Measurements from ENCODE around the gene RPAP3. TPM values are rescaled to one million over a fixed set of nuclear protein-coding genes. Genes with fewer than 3 reads are reported as not detected.

The RPAP3 gene
- total RNA-seq, 4 donors from 2014 or later: 17.9 to 24.9 (median 21.4) TPM

DNA sequence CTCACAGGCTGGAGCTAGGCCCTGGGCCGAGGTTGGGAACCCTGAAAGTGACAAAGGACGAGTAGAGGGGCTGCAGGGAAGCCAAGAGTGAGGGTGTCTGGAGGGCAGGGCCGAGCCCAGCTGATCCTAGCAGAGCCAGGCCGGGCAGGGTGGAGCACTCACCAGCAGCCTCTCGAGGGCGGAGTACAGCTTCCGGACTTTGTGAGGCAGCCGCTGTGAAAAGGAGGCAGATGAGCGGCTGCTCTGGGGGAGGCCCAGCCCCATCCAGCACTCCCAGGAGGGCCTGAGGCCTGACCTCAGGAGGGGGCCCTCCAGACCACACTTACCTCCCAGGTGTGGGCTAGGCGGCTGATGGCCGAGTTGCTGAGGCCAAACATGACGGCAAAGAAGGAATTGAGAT lies 34.1 kb upstream of the RPAP3 start:
- intact Hi-C loops (cut with DNase I): loop anchor here (5.0 kb wide), 1 partner anchor 37 kb away; no protein-coding TSS in a partner anchor
- 79 to 90% methylated on average over 9 to 12 of the region's 12 CpGs for WGBS, 2 donors

DNA sequence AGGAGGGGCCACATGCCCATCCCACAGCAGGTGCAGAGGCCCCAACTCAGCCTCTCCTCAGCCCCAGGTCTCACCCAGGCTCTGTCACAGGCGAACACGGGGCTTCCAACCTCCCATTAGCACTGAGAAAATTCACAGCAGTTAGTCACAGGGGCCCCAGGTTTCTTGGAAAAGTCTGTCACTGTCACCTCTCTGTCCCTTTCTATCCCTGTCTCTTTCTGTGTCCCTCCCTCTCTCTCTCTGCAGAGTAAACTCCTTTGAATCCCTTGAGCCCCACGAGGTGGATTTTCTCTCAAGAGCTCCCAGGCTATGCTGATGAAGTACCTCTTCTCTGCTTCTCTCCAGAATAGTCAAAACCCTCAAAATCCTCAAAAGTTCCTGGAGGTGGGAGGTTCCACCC lies 33.5 kb upstream of the RPAP3 start:
- H3K9me3 ChIP-seq: no peaks in the 10 kb centered on the region
- no peaks in the 10 kb centered on the region for H3K36me3 ChIP-seq
- DNase-seq: no peak
- H3K4me3 ChIP-seq (replicated peaks in 1 of 3): no peak overlapping the region
- WGBS, 2 donors: 63 to 70% methylated on average over 3 of the region's 3 CpGs
- TF ChIP-seq, protein P1, sequence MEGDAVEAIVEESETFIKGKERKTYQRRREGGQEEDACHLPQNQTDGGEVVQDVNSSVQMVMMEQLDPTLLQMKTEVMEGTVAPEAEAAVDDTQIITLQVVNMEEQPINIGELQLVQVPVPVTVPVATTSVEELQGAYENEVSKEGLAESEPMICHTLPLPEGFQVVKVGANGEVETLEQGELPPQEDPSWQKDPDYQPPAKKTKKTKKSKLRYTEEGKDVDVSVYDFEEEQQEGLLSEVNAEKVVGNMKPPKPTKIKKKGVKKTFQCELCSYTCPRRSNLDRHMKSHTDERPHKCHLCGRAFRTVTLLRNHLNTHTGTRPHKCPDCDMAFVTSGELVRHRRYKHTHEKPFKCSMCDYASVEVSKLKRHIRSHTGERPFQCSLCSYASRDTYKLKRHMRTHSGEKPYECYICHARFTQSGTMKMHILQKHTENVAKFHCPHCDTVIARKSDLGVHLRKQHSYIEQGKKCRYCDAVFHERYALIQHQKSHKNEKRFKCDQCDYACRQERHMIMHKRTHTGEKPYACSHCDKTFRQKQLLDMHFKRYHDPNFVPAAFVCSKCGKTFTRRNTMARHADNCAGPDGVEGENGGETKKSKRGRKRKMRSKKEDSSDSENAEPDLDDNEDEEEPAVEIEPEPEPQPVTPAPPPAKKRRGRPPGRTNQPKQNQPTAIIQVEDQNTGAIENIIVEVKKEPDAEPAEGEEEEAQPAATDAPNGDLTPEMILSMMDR (IDR thresholded peaks at IDR 0.05): no peak
- no peak for TF ChIP-seq POLR2A (IDR thresholded peaks at IDR 0.05)
- peaks cover 45 to 77% of the 10 kb centered on the region in 2 donors for H3K4me1 ChIP-seq
- H3K27ac ChIP-seq: peak overlapping the region; percentile 14 to 84 (median 81)
- intact Hi-C loops (cut with DNase I): no loop called here
- H3K27me3 ChIP-seq: no peaks in the 10 kb centered on the region

More for the DNA sequence above, 34.1 kb upstream of the RPAP3 start:
- Histone ChIP-seq H3K27me3 (no peaks in the 10 kb centered on the region), H3K4me3 (replicated peaks in 1 of 3) (no peak overlapping the region), H3K36me3 (no peaks in the 10 kb centered on the region), H3K4me1 (peaks cover 48 to 79% of the 10 kb centered on the region in 2 donors), H3K27ac (peak overlapping the region; percentile 81 to 91 (median 84)), H3K9me3 (no peaks in the 10 kb centered on the region)
- peak in 1 of 2 donors; percentile 20 for DNase-seq
- TF ChIP-seq, protein P1 (IDR thresholded peaks at IDR 0.05): no peak
- no peak for TF ChIP-seq POLR2A (IDR thresholded peaks at IDR 0.05)

DNA sequence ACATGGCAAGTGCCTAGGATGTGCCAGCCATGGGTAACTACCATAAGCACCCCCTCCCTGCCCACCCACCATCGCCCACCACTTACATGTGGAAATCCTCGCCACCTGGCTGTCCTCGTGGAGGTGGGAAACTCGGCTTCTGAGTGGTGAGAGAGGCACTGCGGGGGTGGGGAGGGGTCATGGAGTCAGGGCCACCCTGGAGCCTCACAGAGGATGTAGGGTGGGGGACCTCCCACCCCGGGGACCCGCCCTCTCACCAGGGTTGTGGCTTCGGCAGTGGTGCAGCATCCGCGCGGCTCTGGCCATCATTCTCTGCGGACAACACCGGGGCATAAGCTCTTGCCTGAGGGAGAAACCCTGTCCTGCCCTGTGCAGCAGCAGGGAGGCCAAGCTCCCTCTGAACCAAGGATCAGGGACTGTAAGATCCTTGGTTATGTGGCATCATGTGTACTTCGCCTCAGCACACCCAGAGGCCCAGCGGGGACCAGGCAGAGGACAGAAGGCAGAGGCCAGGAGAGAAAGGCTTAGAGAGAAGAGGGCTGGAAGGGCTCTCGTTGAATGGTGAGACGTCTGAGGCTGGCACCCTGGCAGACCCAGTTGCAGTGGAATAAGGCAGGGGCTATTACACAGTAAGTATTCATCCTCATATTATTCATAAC lies 32.2 kb upstream of the RPAP3 start:
- Histone ChIP-seq H3K4me3 (replicated peaks in 1 of 3) (no peak overlapping the region), H3K9me3 (no peaks in the 10 kb centered on the region), H3K27me3 (no peaks in the 10 kb centered on the region), H3K36me3 (no peaks in the 10 kb centered on the region), H3K27ac (peak overlapping the region; percentile 87 to 93 (median 92)), H3K4me1 (peaks cover 45 to 70% of the 10 kb centered on the region in 2 donors)
- DNase-seq: peak in 1 of 2 donors; percentile 42
- intact Hi-C loops (cut with DNase I): no loop called here
- WGBS, 2 donors: 91 to 93% methylated on average over 9 of the region's 17 CpGs
- TF ChIP-seq, protein P1 (IDR thresholded peaks at IDR 0.05): no peak
- no peak for TF ChIP-seq POLR2A (IDR thresholded peaks at IDR 0.05)

DNA sequence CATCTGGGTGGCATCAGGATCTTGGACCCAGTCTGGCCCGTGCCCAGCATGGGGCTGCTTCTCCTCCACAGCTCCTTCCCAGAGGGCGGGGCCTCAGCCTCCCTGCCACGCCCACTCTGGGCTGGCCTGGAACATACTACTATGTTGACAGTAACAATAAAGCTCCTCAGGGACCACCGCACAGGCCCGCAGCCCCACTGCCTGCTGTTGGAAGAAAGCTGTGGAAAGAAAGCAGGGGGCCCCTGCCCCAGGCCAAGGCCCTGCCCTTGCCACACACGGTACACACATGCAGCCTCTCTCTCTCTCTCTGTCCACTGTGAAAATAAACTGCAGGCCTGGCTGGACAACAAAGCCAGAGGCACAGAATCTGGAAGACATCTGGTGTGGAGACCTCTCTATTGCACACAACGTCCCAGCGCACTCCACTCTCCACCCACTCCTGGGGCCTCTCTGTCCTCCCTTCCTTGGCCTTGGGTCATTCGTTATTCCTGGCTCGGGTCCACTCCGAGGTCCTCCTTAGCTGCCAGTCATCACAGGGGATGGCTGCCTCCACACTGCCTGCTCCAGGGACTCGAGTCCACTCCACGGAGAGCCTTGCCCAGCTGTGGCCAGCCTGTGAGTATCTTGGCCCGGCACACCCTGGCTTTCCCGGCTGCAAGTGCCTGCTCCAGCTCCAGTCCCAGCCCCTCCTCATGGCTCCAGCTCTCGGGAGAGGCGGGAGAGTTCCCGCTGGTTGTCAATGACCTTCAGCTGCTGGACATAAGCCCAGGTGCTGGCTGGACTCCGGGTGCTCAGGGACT lies 31.2 kb upstream of the RPAP3 start:
- intact Hi-C loops (cut with DNase I): no loop called here
- Histone ChIP-seq H3K4me3 (replicated peaks in 1 of 3) (no peak overlapping the region), H3K9me3 (no peaks in the 10 kb centered on the region), H3K36me3 (no peaks in the 10 kb centered on the region), H3K4me1 (peaks cover 45 to 70% of the 10 kb centered on the region in 2 donors), H3K27ac (peak overlapping the region; percentile 90 to 93 (median 92)), H3K27me3 (no peaks in the 10 kb centered on the region)
- WGBS, 2 donors: 19% methylated on average over 10 to 11 of the region's 19 CpGs
- DNase-seq: peak; percentile 98 to 99
- TF ChIP-seq, protein P1 (IDR thresholded peaks at IDR 0.05): peak in 2 of 6 experiments; percentile 21 to 25
- TF ChIP-seq POLR2A (IDR thresholded peaks at IDR 0.05): peak in 1 of 2 donors; percentile 42
